GM23248 (cell line): Measurements from ENCODE around the gene AEBP1.

ENCODE experiments used
- EZH2 ChIP-seq: fragments of 200-600 bp; sonication (generic); IDR thresholded peaks from 2 replicates; pipeline ENCODE4 v1.6.1; 2018; ENCODE audit warnings: antibody characterized with exemption, mild to moderate bottlenecking; ENCODE audit not compliant: insufficient read depth, poor library complexity, severe bottlenecking
- EZH2phosphoT487 ChIP-seq: fragments of 200-600 bp; sonication (generic); IDR thresholded peaks from 2 replicates; pipeline ENCODE4 v1.6.1; 2018; ENCODE audit warnings: antibody characterized with exemption, moderate library complexity, mild to moderate bottlenecking, low read depth; ENCODE audit not compliant: insufficient read depth

DNA sequence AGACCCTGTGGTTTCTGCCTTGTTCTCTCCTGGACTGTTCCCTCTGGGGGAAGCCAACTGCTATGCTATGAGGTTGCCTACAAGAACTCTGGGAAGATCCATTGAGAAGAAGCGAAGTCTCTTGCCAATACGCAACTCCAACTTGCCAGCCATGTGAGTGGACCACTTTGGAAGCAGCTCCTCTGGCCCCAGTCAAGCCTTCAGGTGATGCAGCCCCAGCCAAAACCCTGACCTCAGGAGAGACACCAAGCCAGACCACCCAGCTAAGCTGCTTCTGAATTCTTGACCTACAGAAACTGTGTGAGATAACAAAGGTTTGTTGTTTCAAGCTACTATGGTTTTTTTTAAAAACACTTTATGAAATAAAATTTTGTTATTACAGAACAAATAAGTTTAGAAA lies 57.2 kb downstream of the AEBP1 start:
- TF ChIP-seq EZH2phosphoT487 (no peak), EZH2 (no peak)
